Ectodermal cell (in vitro differentiated cells): Measurements from ENCODE around the gene ZNF219.

Experiments
- H3K27ac ChIP-seq: 2 replicates; pipeline ENCODE4 v1.7.0; 2013; ENCODE audit warnings: mild to moderate bottlenecking, low read depth, low read length; ENCODE audit not compliant: insufficient read depth, poor library complexity, severe bottlenecking
- H3K27me3 ChIP-seq: 2 replicates; pipeline ENCODE4 v1.7.0; 2013; ENCODE audit warnings: mild to moderate bottlenecking, low read length; ENCODE audit not compliant: insufficient read depth, control insufficient read depth, poor library complexity, severe bottlenecking
- H3K36me3 ChIP-seq: one replicate; pipeline ENCODE4 v1.7.0; 2013; ENCODE audit warnings: low read length; ENCODE audit not compliant: control insufficient read depth, insufficient read depth
- H3K4me1 ChIP-seq: one replicate; pipeline ENCODE4 v1.7.0; 2013; ENCODE audit warnings: low read length; ENCODE audit not compliant: control insufficient read depth, insufficient read depth
- H3K4me3 ChIP-seq: 2 replicates; pipeline ENCODE4 v1.7.0; 2013; ENCODE audit warnings: low read depth, low read length, control low read depth; ENCODE audit not compliant: insufficient read depth
- H3K9me3 ChIP-seq: 2 replicates; pipeline ENCODE4 v1.7.0; 2013; ENCODE audit warnings: mild to moderate bottlenecking, low read length, moderate library complexity; ENCODE audit not compliant: control insufficient read depth
- WGBS, 2 experiments: methylation state at CpG; one replicate each; pipeline ENCODE4 v1.1.7; 2013; ENCODE audit warnings: missing lambda C conversion rate in 2 of 2; 5-methylcytosine and 5-hydroxymethylcytosine counted together

Gene ZNF219

GRCh38 chr14:21087294-21088091, 11.0 kb downstream of the ZNF219 start:
- H3K27ac ChIP-seq, result peak overlapping the region; percentile 41
- H3K36me3 ChIP-seq, result peaks cover 41% of the 10 kb centered on the region
- H3K4me3 ChIP-seq, result no peak overlapping the region

DNA sequence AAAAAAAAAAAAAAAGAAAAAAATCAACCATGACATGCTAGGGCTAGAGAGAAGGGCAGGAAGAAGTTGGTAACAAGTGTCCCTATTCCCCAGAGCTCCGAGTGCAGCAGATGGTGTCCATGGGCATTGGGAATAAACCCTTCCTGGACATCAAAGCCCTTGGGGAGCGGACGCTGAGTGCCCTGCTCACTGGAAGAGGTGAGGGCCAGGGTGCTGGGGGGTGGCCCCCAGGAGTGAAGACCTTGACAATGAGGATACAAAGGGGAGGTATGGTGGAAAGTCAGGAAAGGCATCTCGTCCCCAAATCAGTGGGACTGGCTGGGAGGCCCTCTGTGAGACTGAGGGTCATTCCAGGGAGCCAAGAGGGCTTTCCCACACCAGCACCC, 11.6 kb downstream of the ZNF219 start:
- no peak overlapping the region for H3K4me3 ChIP-seq
- WGBS, 2 experiments, result 93 to 96% methylated on average over 4 of the region's 4 CpGs

More at GRCh38 chr14:21087294-21088091, 11.0 kb downstream of the ZNF219 start:
- Histone ChIP-seq H3K9me3 (no peaks in the 10 kb centered on the region), H3K4me1 (peaks cover 16% of the 10 kb centered on the region), H3K27me3 (no peaks in the 10 kb centered on the region)
- WGBS, 2 experiments, result 66 to 68% methylated on average over 19 of the region's 19 CpGs

GRCh38 chr14:21084998-21085853, 13.2 kb downstream of the ZNF219 start:
- H3K27me3 ChIP-seq, result no peaks in the 10 kb centered on the region
- no peaks in the 10 kb centered on the region for H3K9me3 ChIP-seq
- peaks cover 8% of the 10 kb centered on the region for H3K4me1 ChIP-seq
- no peak overlapping the region for H3K27ac ChIP-seq
- peaks cover 35% of the 10 kb centered on the region for H3K36me3 ChIP-seq
- WGBS, 2 experiments, result 96 to 97% methylated on average over 17 of the region's 17 CpGs
- H3K4me3 ChIP-seq, result no peak overlapping the region

More for the DNA sequence above, 11.6 kb downstream of the ZNF219 start:
- Histone ChIP-seq H3K4me1 (peaks cover 11% of the 10 kb centered on the region), H3K36me3 (peaks cover 42% of the 10 kb centered on the region), H3K9me3 (no peaks in the 10 kb centered on the region), H3K27me3 (no peaks in the 10 kb centered on the region), H3K27ac (peak overlapping the region; percentile 41)

DNA sequence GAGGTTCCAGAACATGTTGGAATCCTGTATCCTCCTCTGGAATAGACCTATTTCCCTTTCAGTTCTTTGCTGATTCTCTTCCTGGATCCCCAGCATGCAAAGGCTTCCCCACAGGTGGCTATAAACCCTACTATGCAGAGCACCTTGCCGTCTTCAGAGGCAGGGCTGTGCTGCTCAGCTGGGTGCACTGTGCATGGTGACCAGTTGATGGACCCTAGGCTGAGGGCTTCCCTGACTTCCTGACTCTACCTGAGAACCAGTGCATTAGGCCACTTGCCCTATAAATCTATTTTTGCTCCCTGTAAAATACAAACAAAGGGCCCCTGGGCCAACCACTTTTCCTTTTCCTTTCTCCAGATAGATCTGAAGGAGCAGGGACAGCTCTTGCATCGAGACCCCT, 14.1 kb downstream of the ZNF219 start:
- Histone ChIP-seq H3K27ac (no peak overlapping the region), H3K9me3 (no peaks in the 10 kb centered on the region), H3K36me3 (peaks cover 33% of the 10 kb centered on the region), H3K27me3 (no peaks in the 10 kb centered on the region), H3K4me1 (peaks cover 8% of the 10 kb centered on the region), H3K4me3 (no peak overlapping the region)
- WGBS, 2 experiments, result 92 to 95% methylated on average over 2 of the region's 2 CpGs

DNA sequence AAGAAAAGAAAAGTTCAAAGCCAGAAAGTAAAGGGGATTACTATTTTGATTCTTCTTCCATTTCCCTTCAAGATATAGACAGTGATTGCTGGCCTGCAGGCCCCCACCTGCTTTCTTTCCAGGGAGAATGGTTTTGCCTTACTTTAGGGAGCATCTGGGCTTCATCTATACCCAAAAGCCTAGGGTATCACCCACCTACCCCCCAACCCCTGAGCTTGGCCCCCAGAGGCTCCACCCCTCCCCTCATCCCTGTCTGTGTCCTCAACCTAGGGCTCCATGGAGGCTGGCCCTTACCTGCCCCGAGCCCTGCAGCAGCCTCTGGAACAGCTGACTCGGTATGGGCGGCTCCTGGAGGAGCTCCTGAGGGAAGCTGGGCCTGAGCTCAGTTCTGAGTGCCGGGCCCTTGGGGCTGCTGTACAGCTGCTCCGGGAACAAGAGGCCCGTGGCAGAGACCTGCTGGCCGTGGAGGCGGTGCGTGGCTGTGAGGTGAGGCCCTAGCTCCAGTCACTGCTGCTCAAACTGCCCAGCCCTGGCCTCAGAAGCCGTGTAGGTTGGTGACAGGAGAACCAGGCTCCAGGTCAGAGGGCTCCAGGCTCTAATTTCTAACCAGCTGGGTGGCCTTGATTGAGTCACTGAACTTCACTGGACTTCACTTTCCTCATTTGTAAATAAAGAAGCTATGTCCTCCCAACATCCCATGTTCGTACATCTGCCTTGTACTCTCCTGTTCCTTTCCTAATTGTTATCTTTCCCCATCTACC, 14.7 kb downstream of the ZNF219 start:
- 94 to 96% methylated on average over 11 of the region's 11 CpGs for WGBS, 2 experiments
- H3K36me3 ChIP-seq, result peaks cover 28% of the 10 kb centered on the region

GRCh38 chr14:21081521-21082142, 16.8 kb downstream of the ZNF219 start:
- H3K27me3 ChIP-seq, result no peaks in the 10 kb centered on the region
- H3K9me3 ChIP-seq, result no peaks in the 10 kb centered on the region
- WGBS, 2 experiments, result 92 to 93% methylated on average over 30 of the region's 30 CpGs
- H3K4me1 ChIP-seq, result peaks cover under 1% of the 10 kb centered on the region
- H3K36me3 ChIP-seq, result peaks cover 29% of the 10 kb centered on the region
- no peak overlapping the region for H3K4me3 ChIP-seq
- H3K27ac ChIP-seq, result no peak overlapping the region

More for the DNA sequence above, 14.7 kb downstream of the ZNF219 start:
- Histone ChIP-seq H3K4me3 (no peak overlapping the region), H3K4me1 (peaks cover 8% of the 10 kb centered on the region), H3K27ac (no peak overlapping the region), H3K9me3 (no peaks in the 10 kb centered on the region), H3K27me3 (no peaks in the 10 kb centered on the region)

DNA sequence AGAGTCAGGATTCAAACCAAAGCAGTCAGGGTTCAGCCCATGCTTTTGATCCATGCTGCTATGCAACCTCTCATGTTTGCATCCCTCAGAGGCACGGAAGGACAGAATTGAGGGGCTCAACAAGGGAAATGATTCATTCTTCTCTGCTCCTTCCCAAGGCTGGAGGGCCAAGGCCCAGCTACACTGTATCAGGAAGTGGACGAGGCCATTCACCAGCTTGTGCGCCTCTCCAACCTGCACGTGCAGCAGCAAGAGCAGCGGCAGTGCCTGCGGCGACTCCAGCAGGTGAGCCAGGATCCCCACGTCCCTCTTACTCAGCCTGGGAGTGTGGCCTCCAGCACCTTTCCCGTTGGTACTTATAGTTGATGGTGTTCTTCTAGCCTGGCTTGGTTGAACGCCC, 19.7 kb downstream of the ZNF219 start:
- Histone ChIP-seq H3K27ac (no peak overlapping the region), H3K36me3 (peaks cover 47% of the 10 kb centered on the region)

DNA sequence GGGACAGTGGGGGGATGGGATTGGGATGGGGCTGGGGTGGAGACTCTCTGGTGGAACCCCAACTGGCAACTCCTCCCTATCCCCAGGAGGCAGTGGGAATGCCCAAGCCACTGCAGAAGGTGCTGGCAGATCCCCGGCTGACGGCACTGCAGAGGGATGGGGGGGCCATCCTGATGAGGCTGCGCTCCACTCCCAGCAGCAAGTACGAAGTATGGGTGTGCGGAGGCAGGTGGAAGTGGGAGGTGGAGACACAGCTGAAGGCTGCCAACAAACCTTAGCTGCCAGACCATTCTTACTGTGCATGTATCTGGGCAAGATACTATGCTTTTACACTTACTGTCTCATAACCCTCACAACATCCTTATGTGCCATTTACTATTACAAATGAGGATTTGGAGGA, 20.2 kb downstream of the ZNF219 start:
- WGBS, 2 experiments, result 91 to 92% methylated on average over 5 of the region's 5 CpGs
- Histone ChIP-seq H3K9me3 (no peaks in the 10 kb centered on the region), H3K36me3 (peaks cover 51% of the 10 kb centered on the region), H3K4me3 (no peak overlapping the region), H3K27ac (no peak overlapping the region), H3K4me1 (no peaks in the 10 kb centered on the region), H3K27me3 (no peaks in the 10 kb centered on the region)

More for the DNA sequence above, 19.7 kb downstream of the ZNF219 start:
- Histone ChIP-seq H3K4me3 (no peak overlapping the region), H3K9me3 (no peaks in the 10 kb centered on the region), H3K4me1 (no peaks in the 10 kb centered on the region), H3K27me3 (no peaks in the 10 kb centered on the region)
- WGBS, 2 experiments, result 95% methylated on average over 10 of the region's 10 CpGs

DNA sequence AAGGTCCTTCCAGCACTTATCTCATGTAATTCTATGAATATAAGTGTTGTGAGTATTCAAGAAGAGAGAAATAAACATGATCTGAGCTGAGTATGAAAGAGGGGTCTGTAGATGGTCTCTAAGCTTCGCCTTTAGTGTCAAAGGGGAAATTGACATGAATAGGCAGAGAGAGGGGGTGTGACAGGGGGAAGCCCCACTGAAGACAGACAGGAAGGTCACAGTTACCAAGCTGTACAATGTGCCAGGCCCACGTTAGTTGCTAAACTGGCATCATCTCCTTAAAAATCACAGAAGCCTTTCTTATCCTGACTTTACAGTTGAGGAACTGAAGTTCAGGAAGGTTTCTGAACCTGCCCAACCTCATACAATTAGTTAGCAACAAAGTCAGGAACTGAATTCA, 20.8 kb downstream of the ZNF219 start:
- no peak overlapping the region for H3K27ac ChIP-seq
- no peaks in the 10 kb centered on the region for H3K9me3 ChIP-seq
- H3K36me3 ChIP-seq, result peaks cover 50% of the 10 kb centered on the region
- no peaks in the 10 kb centered on the region for H3K4me1 ChIP-seq
- H3K27me3 ChIP-seq, result no peaks in the 10 kb centered on the region
- 94% methylated on average over 2 of the region's 2 CpGs for WGBS, 2 experiments
- no peak overlapping the region for H3K4me3 ChIP-seq
